ENCODE measurements around the gene CCDC85B. TPM values are rescaled to one million over a fixed set of nuclear protein-coding genes. Genes with fewer than 3 reads are reported as not detected.

CCDC85B gene
- total RNA-seq, 1 experiment from 2014 or later, result 55.3 TPM

DNA sequence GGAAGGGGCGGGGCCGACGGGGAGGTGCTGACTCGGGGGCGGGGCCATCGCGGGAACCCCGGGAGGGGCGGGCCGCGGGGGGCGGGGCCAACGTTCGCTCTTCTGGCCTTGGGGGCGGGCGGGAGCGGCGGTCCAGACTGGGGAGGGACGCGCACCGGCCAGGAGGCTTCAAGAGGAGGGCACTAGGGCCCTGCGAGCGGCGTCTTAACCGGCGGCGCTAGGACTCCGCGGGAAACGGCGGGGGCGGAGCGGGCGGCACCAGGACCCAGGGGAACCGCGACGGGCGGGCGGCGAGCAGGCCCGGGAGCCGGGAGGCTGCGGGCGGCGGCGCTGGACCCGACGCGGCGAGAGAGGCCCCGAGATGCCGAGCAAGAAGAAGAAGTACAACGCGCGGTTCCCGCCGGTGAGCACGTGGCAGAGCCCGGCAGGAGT is 28.7 kb downstream of the CCDC85B start, which contains the start of gene DRAP1 (continued):
- TF ChIP-seq, protein P1, sequence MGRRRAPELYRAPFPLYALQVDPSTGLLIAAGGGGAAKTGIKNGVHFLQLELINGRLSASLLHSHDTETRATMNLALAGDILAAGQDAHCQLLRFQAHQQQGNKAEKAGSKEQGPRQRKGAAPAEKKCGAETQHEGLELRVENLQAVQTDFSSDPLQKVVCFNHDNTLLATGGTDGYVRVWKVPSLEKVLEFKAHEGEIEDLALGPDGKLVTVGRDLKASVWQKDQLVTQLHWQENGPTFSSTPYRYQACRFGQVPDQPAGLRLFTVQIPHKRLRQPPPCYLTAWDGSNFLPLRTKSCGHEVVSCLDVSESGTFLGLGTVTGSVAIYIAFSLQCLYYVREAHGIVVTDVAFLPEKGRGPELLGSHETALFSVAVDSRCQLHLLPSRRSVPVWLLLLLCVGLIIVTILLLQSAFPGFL (CRISPR knock-in tag; IDR thresholded peaks at IDR 0.05; ENCODE audit: borderline replicate concordance), result peak; percentile 47; the same call in 1 of the 2 replicates
- no peak for TF ChIP-seq ZNF317 (CRISPR knock-in tag; IDR thresholded peaks at IDR 0.05; ENCODE audit: borderline replicate concordance, low read depth)
- TF ChIP-seq RORB (CRISPR knock-in tag; IDR thresholded peaks at IDR 0.05), result no peak
- TF ChIP-seq, protein P2, sequence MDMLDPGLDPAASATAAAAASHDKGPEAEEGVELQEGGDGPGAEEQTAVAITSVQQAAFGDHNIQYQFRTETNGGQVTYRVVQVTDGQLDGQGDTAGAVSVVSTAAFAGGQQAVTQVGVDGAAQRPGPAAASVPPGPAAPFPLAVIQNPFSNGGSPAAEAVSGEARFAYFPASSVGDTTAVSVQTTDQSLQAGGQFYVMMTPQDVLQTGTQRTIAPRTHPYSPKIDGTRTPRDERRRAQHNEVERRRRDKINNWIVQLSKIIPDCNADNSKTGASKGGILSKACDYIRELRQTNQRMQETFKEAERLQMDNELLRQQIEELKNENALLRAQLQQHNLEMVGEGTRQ (CRISPR knock-in tag; IDR thresholded peaks at IDR 0.05), result peak; percentile 41
- TF ChIP-seq, protein P3, sequence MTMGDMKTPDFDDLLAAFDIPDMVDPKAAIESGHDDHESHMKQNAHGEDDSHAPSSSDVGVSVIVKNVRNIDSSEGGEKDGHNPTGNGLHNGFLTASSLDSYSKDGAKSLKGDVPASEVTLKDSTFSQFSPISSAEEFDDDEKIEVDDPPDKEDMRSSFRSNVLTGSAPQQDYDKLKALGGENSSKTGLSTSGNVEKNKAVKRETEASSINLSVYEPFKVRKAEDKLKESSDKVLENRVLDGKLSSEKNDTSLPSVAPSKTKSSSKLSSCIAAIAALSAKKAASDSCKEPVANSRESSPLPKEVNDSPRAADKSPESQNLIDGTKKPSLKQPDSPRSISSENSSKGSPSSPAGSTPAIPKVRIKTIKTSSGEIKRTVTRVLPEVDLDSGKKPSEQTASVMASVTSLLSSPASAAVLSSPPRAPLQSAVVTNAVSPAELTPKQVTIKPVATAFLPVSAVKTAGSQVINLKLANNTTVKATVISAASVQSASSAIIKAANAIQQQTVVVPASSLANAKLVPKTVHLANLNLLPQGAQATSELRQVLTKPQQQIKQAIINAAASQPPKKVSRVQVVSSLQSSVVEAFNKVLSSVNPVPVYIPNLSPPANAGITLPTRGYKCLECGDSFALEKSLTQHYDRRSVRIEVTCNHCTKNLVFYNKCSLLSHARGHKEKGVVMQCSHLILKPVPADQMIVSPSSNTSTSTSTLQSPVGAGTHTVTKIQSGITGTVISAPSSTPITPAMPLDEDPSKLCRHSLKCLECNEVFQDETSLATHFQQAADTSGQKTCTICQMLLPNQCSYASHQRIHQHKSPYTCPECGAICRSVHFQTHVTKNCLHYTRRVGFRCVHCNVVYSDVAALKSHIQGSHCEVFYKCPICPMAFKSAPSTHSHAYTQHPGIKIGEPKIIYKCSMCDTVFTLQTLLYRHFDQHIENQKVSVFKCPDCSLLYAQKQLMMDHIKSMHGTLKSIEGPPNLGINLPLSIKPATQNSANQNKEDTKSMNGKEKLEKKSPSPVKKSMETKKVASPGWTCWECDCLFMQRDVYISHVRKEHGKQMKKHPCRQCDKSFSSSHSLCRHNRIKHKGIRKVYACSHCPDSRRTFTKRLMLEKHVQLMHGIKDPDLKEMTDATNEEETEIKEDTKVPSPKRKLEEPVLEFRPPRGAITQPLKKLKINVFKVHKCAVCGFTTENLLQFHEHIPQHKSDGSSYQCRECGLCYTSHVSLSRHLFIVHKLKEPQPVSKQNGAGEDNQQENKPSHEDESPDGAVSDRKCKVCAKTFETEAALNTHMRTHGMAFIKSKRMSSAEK (CRISPR knock-in tag; IDR thresholded peaks at IDR 0.05; ENCODE audit: borderline replicate concordance), result no peak
- TF ChIP-seq, protein P4, sequence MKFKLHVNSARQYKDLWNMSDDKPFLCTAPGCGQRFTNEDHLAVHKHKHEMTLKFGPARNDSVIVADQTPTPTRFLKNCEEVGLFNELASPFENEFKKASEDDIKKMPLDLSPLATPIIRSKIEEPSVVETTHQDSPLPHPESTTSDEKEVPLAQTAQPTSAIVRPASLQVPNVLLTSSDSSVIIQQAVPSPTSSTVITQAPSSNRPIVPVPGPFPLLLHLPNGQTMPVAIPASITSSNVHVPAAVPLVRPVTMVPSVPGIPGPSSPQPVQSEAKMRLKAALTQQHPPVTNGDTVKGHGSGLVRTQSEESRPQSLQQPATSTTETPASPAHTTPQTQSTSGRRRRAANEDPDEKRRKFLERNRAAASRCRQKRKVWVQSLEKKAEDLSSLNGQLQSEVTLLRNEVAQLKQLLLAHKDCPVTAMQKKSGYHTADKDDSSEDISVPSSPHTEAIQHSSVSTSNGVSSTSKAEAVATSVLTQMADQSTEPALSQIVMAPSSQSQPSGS (CRISPR knock-in tag; IDR thresholded peaks at IDR 0.05; ENCODE audit: borderline replicate concordance, low read depth), result no peak
- no peak for TF ChIP-seq JUN (CRISPR knock-in tag; IDR thresholded peaks at IDR 0.05)
- TF ChIP-seq CBFB (CRISPR knock-in tag; IDR thresholded peaks at IDR 0.05; ENCODE audit: low read depth), result 0 out of 2 replicates have a peak, but pooled peaks have one; percentile 69
- TF ChIP-seq, protein P5, sequence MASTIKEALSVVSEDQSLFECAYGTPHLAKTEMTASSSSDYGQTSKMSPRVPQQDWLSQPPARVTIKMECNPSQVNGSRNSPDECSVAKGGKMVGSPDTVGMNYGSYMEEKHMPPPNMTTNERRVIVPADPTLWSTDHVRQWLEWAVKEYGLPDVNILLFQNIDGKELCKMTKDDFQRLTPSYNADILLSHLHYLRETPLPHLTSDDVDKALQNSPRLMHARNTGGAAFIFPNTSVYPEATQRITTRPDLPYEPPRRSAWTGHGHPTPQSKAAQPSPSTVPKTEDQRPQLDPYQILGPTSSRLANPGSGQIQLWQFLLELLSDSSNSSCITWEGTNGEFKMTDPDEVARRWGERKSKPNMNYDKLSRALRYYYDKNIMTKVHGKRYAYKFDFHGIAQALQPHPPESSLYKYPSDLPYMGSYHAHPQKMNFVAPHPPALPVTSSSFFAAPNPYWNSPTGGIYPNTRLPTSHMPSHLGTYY (CRISPR knock-in tag; IDR thresholded peaks at IDR 0.05), result no peak; the same call in 1 of the 2 replicates
- 0 out of 2 replicates have a peak, but pooled peaks have one; percentile 16 for TF ChIP-seq NFYB (CRISPR knock-in tag; conservative IDR thresholded peaks at IDR 0.05; ENCODE audit: low read depth)
- TF ChIP-seq, protein P6, sequence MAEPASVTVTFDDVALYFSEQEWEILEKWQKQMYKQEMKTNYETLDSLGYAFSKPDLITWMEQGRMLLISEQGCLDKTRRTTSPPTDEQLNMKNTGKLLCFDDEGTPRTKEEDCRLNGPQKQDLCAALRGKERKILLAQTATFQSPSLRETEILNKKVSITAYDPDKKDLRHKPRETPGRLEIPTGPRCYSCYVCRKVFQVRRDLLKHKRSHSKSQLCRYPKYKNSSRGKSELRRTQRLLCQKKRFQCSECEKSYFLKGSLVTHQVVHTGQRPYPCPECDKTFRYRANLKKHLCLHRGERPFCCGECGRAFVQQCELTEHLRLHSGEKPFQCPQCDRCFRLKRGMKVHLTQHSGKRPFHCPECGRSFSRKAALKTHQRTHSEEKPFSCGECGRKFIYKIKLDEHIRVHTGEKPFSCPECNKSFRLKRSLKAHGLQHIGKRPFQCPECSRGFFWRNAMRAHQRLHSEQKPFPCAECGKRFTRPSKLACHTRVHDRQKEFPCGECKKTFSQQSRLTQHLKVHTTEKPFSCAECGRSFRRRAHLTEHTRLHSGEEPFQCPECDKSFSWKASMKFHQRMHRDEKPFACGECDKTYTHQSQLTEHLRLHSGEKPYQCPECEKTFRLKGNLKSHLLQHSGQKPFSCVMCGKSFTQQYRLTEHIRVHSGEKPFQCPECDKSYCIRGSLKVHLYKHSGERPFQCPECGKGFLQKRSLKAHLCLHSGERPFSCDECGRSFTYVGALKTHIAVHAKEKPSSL (CRISPR knock-in tag; conservative IDR thresholded peaks at IDR 0.05), result no peak
- no peak for TF ChIP-seq ZNF138 (CRISPR knock-in tag; conservative IDR thresholded peaks at IDR 0.05)
- no peak for TF ChIP-seq NR1H2 (CRISPR knock-in tag; IDR thresholded peaks at IDR 0.05)
- TF ChIP-seq, protein P7, sequence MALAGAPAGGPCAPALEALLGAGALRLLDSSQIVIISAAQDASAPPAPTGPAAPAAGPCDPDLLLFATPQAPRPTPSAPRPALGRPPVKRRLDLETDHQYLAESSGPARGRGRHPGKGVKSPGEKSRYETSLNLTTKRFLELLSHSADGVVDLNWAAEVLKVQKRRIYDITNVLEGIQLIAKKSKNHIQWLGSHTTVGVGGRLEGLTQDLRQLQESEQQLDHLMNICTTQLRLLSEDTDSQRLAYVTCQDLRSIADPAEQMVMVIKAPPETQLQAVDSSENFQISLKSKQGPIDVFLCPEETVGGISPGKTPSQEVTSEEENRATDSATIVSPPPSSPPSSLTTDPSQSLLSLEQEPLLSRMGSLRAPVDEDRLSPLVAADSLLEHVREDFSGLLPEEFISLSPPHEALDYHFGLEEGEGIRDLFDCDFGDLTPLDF (CRISPR knock-in tag; IDR thresholded peaks at IDR 0.05), result no peak
- no peak for TF ChIP-seq ZNF121 (CRISPR knock-in tag; IDR thresholded peaks at IDR 0.05)
- peak; percentile 89 for TF ChIP-seq FOXK1 (CRISPR knock-in tag; IDR thresholded peaks at IDR 0.05)
- TF ChIP-seq, protein P8, sequence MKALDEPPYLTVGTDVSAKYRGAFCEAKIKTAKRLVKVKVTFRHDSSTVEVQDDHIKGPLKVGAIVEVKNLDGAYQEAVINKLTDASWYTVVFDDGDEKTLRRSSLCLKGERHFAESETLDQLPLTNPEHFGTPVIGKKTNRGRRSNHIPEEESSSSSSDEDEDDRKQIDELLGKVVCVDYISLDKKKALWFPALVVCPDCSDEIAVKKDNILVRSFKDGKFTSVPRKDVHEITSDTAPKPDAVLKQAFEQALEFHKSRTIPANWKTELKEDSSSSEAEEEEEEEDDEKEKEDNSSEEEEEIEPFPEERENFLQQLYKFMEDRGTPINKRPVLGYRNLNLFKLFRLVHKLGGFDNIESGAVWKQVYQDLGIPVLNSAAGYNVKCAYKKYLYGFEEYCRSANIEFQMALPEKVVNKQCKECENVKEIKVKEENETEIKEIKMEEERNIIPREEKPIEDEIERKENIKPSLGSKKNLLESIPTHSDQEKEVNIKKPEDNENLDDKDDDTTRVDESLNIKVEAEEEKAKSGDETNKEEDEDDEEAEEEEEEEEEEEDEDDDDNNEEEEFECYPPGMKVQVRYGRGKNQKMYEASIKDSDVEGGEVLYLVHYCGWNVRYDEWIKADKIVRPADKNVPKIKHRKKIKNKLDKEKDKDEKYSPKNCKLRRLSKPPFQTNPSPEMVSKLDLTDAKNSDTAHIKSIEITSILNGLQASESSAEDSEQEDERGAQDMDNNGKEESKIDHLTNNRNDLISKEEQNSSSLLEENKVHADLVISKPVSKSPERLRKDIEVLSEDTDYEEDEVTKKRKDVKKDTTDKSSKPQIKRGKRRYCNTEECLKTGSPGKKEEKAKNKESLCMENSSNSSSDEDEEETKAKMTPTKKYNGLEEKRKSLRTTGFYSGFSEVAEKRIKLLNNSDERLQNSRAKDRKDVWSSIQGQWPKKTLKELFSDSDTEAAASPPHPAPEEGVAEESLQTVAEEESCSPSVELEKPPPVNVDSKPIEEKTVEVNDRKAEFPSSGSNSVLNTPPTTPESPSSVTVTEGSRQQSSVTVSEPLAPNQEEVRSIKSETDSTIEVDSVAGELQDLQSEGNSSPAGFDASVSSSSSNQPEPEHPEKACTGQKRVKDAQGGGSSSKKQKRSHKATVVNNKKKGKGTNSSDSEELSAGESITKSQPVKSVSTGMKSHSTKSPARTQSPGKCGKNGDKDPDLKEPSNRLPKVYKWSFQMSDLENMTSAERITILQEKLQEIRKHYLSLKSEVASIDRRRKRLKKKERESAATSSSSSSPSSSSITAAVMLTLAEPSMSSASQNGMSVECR (CRISPR knock-in tag; IDR thresholded peaks at IDR 0.05; ENCODE audit: borderline replicate concordance), result no peak
- TF ChIP-seq EMX1 (CRISPR knock-in tag; IDR thresholded peaks at IDR 0.05), result no peak
- peak; percentile 87 for TF ChIP-seq SMAD3 (CRISPR knock-in tag; IDR thresholded peaks at IDR 0.05; ENCODE audit: borderline replicate concordance)
- TF ChIP-seq, protein P9, sequence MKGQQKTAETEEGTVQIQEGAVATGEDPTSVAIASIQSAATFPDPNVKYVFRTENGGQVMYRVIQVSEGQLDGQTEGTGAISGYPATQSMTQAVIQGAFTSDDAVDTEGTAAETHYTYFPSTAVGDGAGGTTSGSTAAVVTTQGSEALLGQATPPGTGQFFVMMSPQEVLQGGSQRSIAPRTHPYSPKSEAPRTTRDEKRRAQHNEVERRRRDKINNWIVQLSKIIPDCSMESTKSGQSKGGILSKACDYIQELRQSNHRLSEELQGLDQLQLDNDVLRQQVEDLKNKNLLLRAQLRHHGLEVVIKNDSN (CRISPR knock-in tag; IDR thresholded peaks at IDR 0.05), result no peak; the same call in 1 of the 2 replicates
